PC-9 (cell line): ENCODE results near the gene OR2V1.

Experiments used
- CTCF ChIP-seq: fragments of 200-600 bp; sonication (generic); conservative IDR thresholded peaks from 2 replicates; pipeline ENCODE4 v1.6.1; 2017; ENCODE audit warnings: mixed run types, antibody characterized with exemption, mild to moderate bottlenecking, moderate library complexity
- EZH2 ChIP-seq: fragments of 200-600 bp; sonication (generic); IDR thresholded peaks from 2 replicates; pipeline ENCODE4 v1.8.0; 2017; ENCODE audit warnings: antibody characterized with exemption, low read depth

GRCh38 chr5:181176254-181176952 lies 45.4 kb upstream of the OR2V1 start:
- TF ChIP-seq CTCF (no peak), EZH2 (no peak)
